Muscle of leg (tissue), 11 donors: ENCODE data around the gene CDK1. TPM values are rescaled to one million over a fixed set of nuclear protein-coding genes. Genes with fewer than 3 reads are reported as not detected.
"Not testable (repeated sequence)": the region's sequence is repeated elsewhere in the genome, so short reads cannot be mapped to it uniquely, and the experiment has no call there.

Source experiments
- DNase-seq: peaks from one replicate; pipeline ENCODE4 v3.0.0; 2013
- H3K27ac ChIP-seq: one replicate; pipeline ENCODE4 v1.5.1; 2013; ENCODE audit warnings: mild to moderate bottlenecking, low read length, control low read depth
- H3K27me3 ChIP-seq: one replicate; pipeline ENCODE4 v1.6.1; 2013; ENCODE audit warnings: low read length; ENCODE audit not compliant: control insufficient read depth, insufficient read depth
- H3K36me3 ChIP-seq: one replicate; pipeline ENCODE4 v1.6.1; 2013; ENCODE audit warnings: low read length; ENCODE audit not compliant: control insufficient read depth, insufficient read depth
- H3K4me1 ChIP-seq: one replicate; pipeline ENCODE4 v1.6.1; 2013; ENCODE audit warnings: low read length; ENCODE audit not compliant: control insufficient read depth, insufficient read depth
- H3K4me3 ChIP-seq: one replicate; pipeline ENCODE4 v1.5.1; 2013; ENCODE audit warnings: low read length, control low read depth
- H3K9me3 ChIP-seq: replicated peaks from 2 replicates; pipeline ENCODE4 v1.6.1; 2013; ENCODE audit warnings: low read depth, low read length; ENCODE audit not compliant: control insufficient read depth
- WGBS: methylation state at CpG from one replicate; pipeline ENCODE4 v1.1.5; 2013; ENCODE audit warnings: missing lambda C conversion rate; ENCODE audit not compliant: insufficient coverage; 5-methylcytosine and 5-hydroxymethylcytosine counted together
- polyA plus RNA-seq, 8 donors: library from polyadenylated mRNA; unstranded; fragments of 120-200 nt; gene quantifications; one replicate each; pipeline versions ENCODE4 v1.2.1 to v1.2.3, GENCODE V29; 2013; ENCODE audit warnings: inconsistent platforms in 1 of 8, low replicate concordance in 1 of 8; ENCODE audit not compliant: insufficient read length in 8 of 8, insufficient read depth in 1 of 8
- total RNA-seq: library from RNA; stranded (reverse); fragments of 120-200 nt; gene quantifications from one replicate; pipeline ENCODE4 v1.2.4, GENCODE V29; 2013

The CDK1 gene
- total and polyA plus RNA-seq, 9 donors: 30.9 to 54.8 (median 40.4) TPM

GRCh38 chr10:60821656-60822055 lies 43.4 kb downstream of the CDK1 start:
- Histone ChIP-seq H3K4me1 (no peaks in the 10 kb centered on the region), H3K9me3 (no peaks in the 10 kb centered on the region), H3K4me3 (no peak overlapping the region), H3K27me3 (no peaks in the 10 kb centered on the region), H3K27ac (no peak overlapping the region), H3K36me3 (no peaks in the 10 kb centered on the region)
- no peak for DNase-seq
- WGBS: no CpG with 5 or more reads among the region's 2 CpGs

DNA sequence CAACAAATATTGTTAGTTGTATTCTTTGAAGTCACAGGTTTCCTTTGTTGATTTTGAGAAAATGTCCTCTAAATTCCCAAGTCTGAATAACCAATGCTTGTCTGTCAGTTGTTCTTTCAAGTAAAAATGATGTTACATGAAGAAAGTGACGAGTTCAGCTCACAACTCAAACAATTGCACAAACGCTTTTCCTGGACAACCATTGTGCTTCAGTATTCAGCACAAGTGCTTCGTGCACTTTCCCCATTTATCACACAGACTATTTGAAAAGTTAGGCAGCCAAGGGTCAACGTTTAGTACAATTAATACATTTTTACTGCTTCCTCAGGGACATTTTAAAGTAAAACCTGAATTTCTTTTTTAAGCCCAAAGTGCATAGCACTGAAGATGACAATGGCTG lies 44.5 kb downstream of the CDK1 start:
- Histone ChIP-seq H3K4me3 (no peak overlapping the region), H3K27me3 (no peaks in the 10 kb centered on the region), H3K36me3 (no peaks in the 10 kb centered on the region), H3K4me1 (peaks cover 1% of the 10 kb centered on the region), H3K9me3 (no peaks in the 10 kb centered on the region), H3K27ac (no peak overlapping the region)
- DNase-seq: no peak
- 76% methylated on average over 3 of the region's 4 CpGs for WGBS

DNA sequence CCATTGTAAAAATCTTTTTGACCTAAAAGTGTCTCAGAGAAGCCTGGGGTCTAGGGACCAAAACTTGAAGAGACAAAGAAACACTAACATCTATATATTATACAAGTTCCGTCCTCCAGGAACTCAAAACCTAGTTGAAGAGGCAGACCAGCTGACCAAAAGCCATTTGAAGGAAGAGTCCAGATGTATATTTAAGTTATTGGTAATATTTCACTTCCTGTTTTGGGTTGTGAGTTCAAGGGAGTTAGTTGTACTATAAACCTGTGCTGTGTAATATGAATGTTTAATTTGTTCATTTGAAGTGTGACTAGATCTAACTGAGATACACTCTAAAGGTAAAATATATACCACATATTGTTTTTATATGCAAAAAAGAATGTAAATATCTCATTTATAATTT lies 45.0 kb downstream of the CDK1 start:
- Histone ChIP-seq H3K36me3 (no peaks in the 10 kb centered on the region), H3K4me1 (peaks cover 6% of the 10 kb centered on the region), H3K27ac (no peak overlapping the region), H3K9me3 (no peaks in the 10 kb centered on the region), H3K4me3 (no peak overlapping the region), H3K27me3 (no peaks in the 10 kb centered on the region)
- whole genome bisulfite sequencing: no CpG with 5 or more reads among the region's 1 CpG
- DNase-seq: no peak

DNA sequence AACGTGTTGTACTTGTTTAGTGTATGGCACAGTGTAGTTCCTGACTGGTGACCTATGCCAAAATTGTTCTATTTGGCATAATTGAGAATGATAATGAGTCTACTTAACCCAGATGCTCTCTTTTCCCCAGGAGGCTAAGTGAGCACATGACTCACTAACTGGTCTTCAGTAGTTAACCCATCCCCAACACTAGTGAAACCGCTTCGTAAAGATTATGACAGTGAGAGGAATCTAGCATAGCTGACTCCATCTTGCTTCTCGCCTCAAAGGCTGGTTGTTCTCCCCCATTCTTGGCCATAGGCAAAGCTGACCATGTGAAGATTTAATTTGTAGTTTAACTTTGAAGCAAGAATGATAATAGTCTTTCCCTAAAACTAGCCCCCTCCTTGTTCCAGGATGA lies 47.2 kb downstream of the CDK1 start:
- no peaks in the 10 kb centered on the region for H3K9me3 ChIP-seq

DNA sequence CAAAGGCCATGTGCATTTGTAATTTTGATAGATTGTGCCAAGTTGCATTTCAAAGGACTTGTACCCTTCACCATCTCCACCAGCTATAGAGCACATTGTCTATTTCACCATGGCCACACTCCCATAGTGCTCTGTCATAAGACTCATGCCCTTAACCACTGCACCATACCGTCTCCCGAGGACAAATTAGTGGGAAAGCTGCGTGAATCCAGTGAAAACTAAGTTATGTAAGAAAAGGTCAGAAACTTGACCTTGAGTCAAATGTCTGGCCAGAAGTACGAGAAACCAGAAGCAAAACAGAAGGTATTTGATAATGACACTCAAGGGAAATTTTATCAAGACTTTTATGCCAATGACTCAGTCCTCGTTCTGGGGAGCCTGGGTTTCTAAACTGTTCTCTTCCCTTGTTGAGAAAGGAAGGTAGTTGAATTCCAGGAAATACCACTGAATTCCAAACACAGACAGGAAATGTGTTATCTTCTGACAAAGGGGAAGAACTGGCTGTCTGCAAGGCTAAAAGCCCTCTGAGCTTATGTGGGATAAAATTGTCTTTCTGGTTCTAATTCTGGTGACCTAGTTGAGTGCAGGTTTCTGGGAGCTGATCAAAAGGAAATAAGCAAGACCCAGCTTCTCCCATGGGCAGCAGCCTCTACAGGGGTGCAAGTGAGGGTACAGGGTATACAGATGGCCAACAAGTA lies 49.7 kb downstream of the CDK1 start:
- Histone ChIP-seq H3K27ac (peak overlapping the region; percentile 77), H3K27me3 (no peaks in the 10 kb centered on the region), H3K36me3 (no peaks in the 10 kb centered on the region), H3K4me3 (no peak overlapping the region), H3K9me3 (peaks cover 2% of the 10 kb centered on the region), H3K4me1 (peaks cover 6% of the 10 kb centered on the region)
- peak; percentile 47 for DNase-seq
- WGBS: 31% methylated on average over 2 of the region's 5 CpGs

More for the DNA sequence above, 47.2 kb downstream of the CDK1 start:
- DNase-seq: no peak
- H3K27me3 ChIP-seq: no peaks in the 10 kb centered on the region
- no peaks in the 10 kb centered on the region for H3K36me3 ChIP-seq
- no peak overlapping the region for H3K4me3 ChIP-seq
- no peak overlapping the region for H3K27ac ChIP-seq
- H3K4me1 ChIP-seq: peaks cover 6% of the 10 kb centered on the region
- WGBS: 20% methylated on average over 1 of the region's 4 CpGs

DNA sequence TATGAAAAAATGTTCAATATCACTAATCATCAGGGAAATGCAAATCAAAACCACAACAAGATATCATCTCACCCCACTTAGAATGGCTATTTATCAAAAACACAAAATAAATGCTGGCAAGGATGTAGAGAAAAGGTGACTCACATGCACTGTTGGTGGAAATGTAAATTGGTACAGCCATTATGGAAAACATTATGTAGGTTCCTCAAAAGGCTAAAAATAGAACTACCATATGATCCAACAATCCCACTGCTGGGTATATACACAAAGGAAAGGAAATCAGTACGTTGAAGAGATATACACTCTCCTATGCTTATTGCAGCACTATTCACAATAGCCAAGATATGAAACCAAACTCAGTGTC lies 50.2 kb downstream of the CDK1 start:
- Histone ChIP-seq H3K27me3 (no peaks in the 10 kb centered on the region), H3K27ac (peak overlapping the region; percentile 77), H3K9me3 (peaks cover 2% of the 10 kb centered on the region), H3K36me3 (no peaks in the 10 kb centered on the region), H3K4me3 (no peak overlapping the region), H3K4me1 (peaks cover 6% of the 10 kb centered on the region)
- DNase-seq: no peak
- WGBS: no CpG with 5 or more reads among the region's 1 CpG

- WGBS: no CpG with 5 or more reads among the region's 4 CpGs
- not testable (repeated sequence) for H3K27me3 ChIP-seq, DNase-seq, H3K36me3 ChIP-seq, H3K9me3 ChIP-seq, H3K4me1 ChIP-seq, H3K27ac ChIP-seq, H3K4me3 ChIP-seq
Observed at GRCh38 chr10:60832136-60832535, 53.9 kb downstream of the CDK1 start.

DNA sequence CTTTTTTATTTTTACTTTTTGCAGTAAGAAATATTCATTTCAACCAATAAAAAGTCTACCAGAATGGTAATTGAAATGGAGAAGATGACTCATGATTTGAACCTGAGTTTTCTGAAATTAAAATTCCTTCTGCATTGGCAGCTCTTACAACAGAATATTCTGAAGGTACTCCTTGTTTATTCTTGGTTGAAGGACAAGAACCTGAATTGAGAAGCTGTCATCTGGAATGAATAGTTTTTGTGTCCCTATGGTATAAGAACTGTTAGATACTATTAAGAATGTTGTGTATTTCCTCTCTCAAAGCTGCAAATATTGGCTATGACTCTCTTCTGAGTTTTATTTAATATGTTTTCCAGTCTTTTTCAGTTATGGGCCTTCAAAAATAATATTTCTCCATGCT lies 56.1 kb downstream of the CDK1 start:
- H3K4me3 ChIP-seq: no peak overlapping the region
- H3K27ac ChIP-seq: peak overlapping the region; percentile 75
- H3K27me3 ChIP-seq: no peaks in the 10 kb centered on the region
- no peaks in the 10 kb centered on the region for H3K36me3 ChIP-seq
- peak; percentile 88 for DNase-seq
- H3K9me3 ChIP-seq: peaks cover 2% of the 10 kb centered on the region
- H3K4me1 ChIP-seq: peaks cover 5% of the 10 kb centered on the region

- peaks cover 2% of the 10 kb centered on the region for H3K9me3 ChIP-seq
- no peaks in the 10 kb centered on the region for H3K36me3 ChIP-seq
- H3K27ac ChIP-seq: peak overlapping the region; percentile 1
- no peaks in the 10 kb centered on the region for H3K27me3 ChIP-seq
- H3K4me3 ChIP-seq: no peak overlapping the region
- WGBS: 100% methylated on average over 1 of the region's 2 CpGs
- H3K4me1 ChIP-seq: peaks cover 5% of the 10 kb centered on the region
- DNase-seq: no peak
Observed at GRCh38 chr10:60835049-60835448, 56.8 kb downstream of the CDK1 start.

DNA sequence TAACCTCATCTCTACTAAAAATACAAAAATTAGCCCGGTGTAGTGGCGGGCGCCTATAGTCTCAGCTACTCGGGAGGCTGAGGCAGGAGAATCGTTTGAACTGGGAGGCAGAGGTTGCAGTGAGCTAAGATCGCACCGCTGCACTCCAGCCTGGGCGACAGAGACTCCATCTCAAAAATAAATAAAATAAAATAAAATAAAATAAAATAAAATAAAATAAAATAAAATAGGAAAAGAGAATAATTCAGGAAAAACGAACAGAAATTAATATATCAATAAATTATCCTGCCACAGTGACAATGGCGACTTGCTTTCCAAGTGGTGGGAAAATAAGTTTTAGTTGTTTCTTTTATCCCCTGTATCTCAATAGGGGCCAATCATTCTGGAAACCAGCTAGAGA lies 62.9 kb downstream of the CDK1 start:
- not testable (repeated sequence) for H3K4me1 ChIP-seq, H3K36me3 ChIP-seq, H3K27ac ChIP-seq, DNase-seq, H3K4me3 ChIP-seq, H3K27me3 ChIP-seq, H3K9me3 ChIP-seq
- WGBS: no CpG with 5 or more reads among the region's 10 CpGs

GRCh38 chr10:60842694-60843093 lies 64.4 kb downstream of the CDK1 start:
- no peaks in the 10 kb centered on the region for H3K9me3 ChIP-seq
- H3K27me3 ChIP-seq: no peaks in the 10 kb centered on the region
- no peak overlapping the region for H3K27ac ChIP-seq
- no peak overlapping the region for H3K4me3 ChIP-seq
- WGBS: 80% methylated on average over 1 of the region's 1 CpG
- H3K4me1 ChIP-seq: peaks cover 3% of the 10 kb centered on the region
- no peaks in the 10 kb centered on the region for H3K36me3 ChIP-seq
- no peak for DNase-seq
